Measurements from ENCODE around the gene DYNLL1. TPM values are rescaled to one million over a fixed set of nuclear protein-coding genes. Genes with fewer than 3 reads are reported as not detected.
A peak's percentile ranks its signal among the peaks of the same experiment; 100 is the strongest.
"Not testable (repeated sequence)": the region's sequence is repeated elsewhere in the genome, so short reads cannot be mapped to it uniquely, and the experiment has no call there.

The DYNLL1 gene
- 100 to 1,000 TPM; 166 to 303 TPM for total RNA-seq

DNA sequence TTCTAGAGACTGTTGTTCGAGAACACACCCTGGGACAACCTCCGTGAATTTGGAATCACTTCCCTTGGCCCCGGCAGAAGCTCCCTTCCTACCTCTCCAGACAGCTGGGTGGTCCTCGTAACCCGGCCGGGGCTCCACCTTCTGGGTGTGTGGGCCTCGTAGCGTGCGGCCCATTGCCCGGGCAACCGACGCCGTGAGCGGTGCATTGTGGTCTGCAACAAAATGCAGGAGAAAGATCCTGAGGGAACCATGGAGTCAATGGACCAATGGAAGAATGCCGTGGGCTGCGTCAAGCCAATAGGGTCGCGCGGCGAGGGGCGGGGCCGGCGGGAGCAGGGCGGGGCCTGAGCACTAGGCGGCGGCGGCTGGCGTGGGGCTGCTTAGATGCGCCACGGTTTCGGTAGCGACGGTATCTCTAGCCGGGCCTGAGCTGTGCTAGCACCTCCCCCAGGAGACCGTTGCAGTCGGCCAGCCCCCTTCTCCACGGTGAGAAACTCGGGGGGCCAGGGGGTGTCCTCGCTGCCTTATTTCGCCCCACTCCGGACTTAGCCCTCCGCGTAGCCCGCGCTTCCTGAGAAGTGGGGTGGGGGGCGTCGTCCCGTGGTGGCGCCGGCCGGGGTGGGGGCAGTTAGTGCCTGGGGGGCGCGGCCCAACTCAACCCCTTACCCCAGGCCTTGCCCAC, at the start of gene DYNLL1:
TSS of gene DYNLL1 (plus strand) at position 383 of the 682 bp plus-strand sequence. CDS start 309 bp downstream, outside the sequence.
- intact Hi-C loops (cut with DNase I): loop anchor here (10.0 kb wide), 1 partner anchor 69 kb away; no protein-coding TSS in a partner anchor
- Histone ChIP-seq H3K36me3 (no peaks in the 10 kb centered on the region), H3K27me3 (replicated peaks; ENCODE audit: insufficient read depth) (no peaks in the 10 kb centered on the region), H3K4me1 (replicated peaks) (no peaks in the 10 kb centered on the region), H3K4me3 (peak within 1 kb of the TSS; percentile 75 to 84), H3K27ac (peak within 1 kb of the TSS; percentile 91 to 92), H3K9me3 (no peaks in the 10 kb centered on the region)
- 0% methylated on average over 49 of the region's 53 CpGs for WGBS
- TF ChIP-seq, protein P1, sequence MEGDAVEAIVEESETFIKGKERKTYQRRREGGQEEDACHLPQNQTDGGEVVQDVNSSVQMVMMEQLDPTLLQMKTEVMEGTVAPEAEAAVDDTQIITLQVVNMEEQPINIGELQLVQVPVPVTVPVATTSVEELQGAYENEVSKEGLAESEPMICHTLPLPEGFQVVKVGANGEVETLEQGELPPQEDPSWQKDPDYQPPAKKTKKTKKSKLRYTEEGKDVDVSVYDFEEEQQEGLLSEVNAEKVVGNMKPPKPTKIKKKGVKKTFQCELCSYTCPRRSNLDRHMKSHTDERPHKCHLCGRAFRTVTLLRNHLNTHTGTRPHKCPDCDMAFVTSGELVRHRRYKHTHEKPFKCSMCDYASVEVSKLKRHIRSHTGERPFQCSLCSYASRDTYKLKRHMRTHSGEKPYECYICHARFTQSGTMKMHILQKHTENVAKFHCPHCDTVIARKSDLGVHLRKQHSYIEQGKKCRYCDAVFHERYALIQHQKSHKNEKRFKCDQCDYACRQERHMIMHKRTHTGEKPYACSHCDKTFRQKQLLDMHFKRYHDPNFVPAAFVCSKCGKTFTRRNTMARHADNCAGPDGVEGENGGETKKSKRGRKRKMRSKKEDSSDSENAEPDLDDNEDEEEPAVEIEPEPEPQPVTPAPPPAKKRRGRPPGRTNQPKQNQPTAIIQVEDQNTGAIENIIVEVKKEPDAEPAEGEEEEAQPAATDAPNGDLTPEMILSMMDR (IDR thresholded peaks at IDR 0.05): peak in 3 of 4 experiments; percentile 5 to 55 (median 30)
- TF ChIP-seq POLR2AphosphoS5 (IDR thresholded peaks at IDR 0.05): peak; percentile 91
- peak; percentile 83 for TF ChIP-seq POLR2A (IDR thresholded peaks at IDR 0.05)
- peak; percentile 96 for DNase-seq (ENCODE audit: low spot score)

DNA sequence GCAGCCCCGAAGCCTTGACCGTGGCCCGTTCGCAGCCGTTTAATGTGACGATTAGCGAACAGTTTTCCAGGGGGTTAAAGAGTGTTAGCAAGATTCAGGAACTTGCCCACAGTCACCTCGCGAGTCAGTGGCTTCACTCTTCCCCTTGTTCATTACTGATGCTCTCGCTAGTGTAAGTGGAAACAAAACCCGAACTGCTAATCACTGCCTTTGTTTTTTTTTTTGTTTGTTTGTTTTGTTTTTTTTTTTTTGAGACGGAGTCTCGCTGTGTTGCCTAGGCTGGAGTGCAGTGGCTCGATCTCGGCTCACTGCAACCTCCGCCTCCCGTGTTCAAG, 49.1 kb upstream of the DYNLL1 start:
- H3K4me1 ChIP-seq (replicated peaks); DNase-seq (ENCODE audit: low spot score); H3K9me3 ChIP-seq; H3K36me3 ChIP-seq; H3K27me3 ChIP-seq (replicated peaks; ENCODE audit: insufficient read depth): not testable (repeated sequence)
- WGBS: 3% methylated on average over 17 of the region's 17 CpGs
- Histone ChIP-seq H3K27ac (peak overlapping the region; percentile 82 to 89), H3K4me3 (peak overlapping the region; percentile 76 to 81)
- intact Hi-C loops (cut with DNase I): loop anchor here (10.0 kb wide), 1 partner anchor 198 kb away; the partner anchor contains the start of gene CABP1

DNA sequence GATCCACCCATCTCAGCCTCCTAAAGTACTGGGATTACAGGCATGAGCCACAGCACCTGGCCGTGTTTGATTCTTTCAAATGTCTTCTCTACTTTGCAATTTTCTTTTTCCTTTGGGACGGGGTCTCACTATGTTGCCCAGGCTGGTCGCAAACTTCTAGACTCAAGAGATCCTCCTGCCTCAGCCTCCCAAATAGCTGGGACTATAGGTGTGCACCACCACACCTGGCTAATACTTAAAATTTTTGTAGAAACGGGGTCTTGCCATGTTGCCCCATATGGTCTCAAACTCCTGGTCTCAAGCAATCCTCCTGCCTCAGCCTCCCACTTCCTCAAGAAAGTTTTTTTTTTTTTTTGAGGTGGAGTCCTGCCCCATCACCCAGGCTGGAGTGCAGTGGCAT, 47.9 kb upstream of the DYNLL1 start:
- no peak overlapping the region for H3K4me3 ChIP-seq
- no peaks in the 10 kb centered on the region for H3K27me3 ChIP-seq (replicated peaks; ENCODE audit: insufficient read depth)
- TF ChIP-seq POLR2A (IDR thresholded peaks at IDR 0.05) (no peak), POLR2AphosphoS5 (IDR thresholded peaks at IDR 0.05) (no peak)
- TF ChIP-seq, protein P1 (IDR thresholded peaks at IDR 0.05): no peak
- H3K36me3 ChIP-seq: no peaks in the 10 kb centered on the region
- no peak for DNase-seq (ENCODE audit: low spot score)
- no peak overlapping the region for H3K27ac ChIP-seq
- H3K9me3 ChIP-seq: no peaks in the 10 kb centered on the region
- WGBS: 93% methylated on average over 4 of the region's 4 CpGs
- H3K4me1 ChIP-seq (replicated peaks): peaks cover 6% of the 10 kb centered on the region
- intact Hi-C loops (cut with DNase I): loop anchor here (10.0 kb wide), 1 partner anchor 197 kb away; the partner anchor contains the start of gene CABP1

DNA sequence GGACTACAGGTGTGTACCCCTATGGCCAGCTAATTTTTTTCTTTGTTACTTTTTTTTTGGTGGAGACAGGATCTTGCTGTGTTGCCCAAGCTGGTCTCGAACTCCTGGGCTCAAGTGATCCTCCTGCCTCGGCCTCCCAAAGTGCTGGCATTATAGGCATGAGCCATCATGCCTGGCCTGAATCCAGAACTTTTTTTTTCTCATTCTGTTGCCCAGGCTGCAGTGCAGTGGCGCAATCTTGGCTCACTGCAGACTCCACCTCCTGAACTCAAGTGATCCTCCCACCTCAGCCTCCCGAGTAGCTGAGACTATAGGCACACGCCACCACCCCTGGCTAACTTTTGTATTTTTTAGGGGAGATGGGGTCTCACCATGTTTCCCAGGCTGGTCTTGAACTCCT, 43.4 kb upstream of the DYNLL1 start:
- DNase-seq (ENCODE audit: low spot score); H3K27ac ChIP-seq; H3K9me3 ChIP-seq; H3K27me3 ChIP-seq (replicated peaks; ENCODE audit: insufficient read depth); H3K36me3 ChIP-seq; H3K4me3 ChIP-seq; H3K4me1 ChIP-seq (replicated peaks); intact Hi-C loops (cut with DNase I): not testable (repeated sequence)
- WGBS: 86% methylated on average over 5 of the region's 5 CpGs

DNA sequence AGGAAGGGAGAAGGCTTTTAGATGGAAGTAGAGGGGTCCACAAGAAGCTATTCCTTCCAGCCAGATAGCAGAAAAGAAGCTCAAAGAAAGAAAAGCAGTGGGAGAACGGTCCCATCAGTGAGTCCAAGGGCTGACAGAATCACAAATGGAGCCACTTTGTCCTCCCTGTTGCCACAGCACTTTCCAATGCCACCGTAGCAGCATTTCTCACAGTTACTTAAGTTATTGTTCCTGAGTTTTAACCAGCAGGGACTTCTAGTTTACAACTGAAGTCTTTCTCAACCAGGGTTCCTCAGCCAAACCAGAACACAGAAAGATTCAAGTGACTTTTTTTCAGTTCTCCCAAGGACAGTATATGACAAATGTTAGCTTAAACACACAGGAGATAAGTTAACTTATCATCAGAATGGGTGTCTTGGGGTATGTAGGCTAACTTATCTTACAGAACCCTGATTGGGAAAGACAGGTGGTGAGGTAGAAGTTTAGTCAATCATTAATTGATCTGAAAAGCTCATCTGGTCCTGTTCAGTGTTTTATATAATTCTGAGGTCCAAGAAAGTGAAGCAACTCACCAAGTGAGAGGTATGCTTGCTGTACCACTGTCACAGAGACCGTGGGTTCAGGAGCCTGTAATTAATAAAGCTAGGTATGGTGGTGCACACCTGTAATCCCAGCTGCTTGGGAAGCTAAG, 42.7 kb upstream of the DYNLL1 start:
- TF ChIP-seq, protein P1 (IDR thresholded peaks at IDR 0.05): no peak
- TF ChIP-seq POLR2AphosphoS5 (IDR thresholded peaks at IDR 0.05) (no peak), POLR2A (IDR thresholded peaks at IDR 0.05) (no peak)
- intact Hi-C loops (cut with DNase I): no loop called here
- WGBS: 94% methylated on average over 3 of the region's 3 CpGs
- Histone ChIP-seq H3K27ac (no peak overlapping the region), H3K27me3 (replicated peaks; ENCODE audit: insufficient read depth) (no peaks in the 10 kb centered on the region), H3K4me3 (no peak overlapping the region), H3K4me1 (replicated peaks) (no peaks in the 10 kb centered on the region), H3K36me3 (no peaks in the 10 kb centered on the region), H3K9me3 (no peaks in the 10 kb centered on the region)
- no peak for DNase-seq (ENCODE audit: low spot score)
